Activated CD4-positive, alpha-beta T cell treated with anti-CD3 and anti-CD28 coated beads, Interleukin-2, Interleukin-4, amounts not matched to agents 100 ng/mL and 50 ng/mL, durations not matched to agents 16 hours and 8 hours (primary cell): Measurements from ENCODE around the gene ERMN.

Experiments used
- DNase-seq: peaks from one replicate; pipeline ENCODE4 v3.0.0-alpha.2; 2020; ENCODE audit warnings: low spot score

ERMN gene

GRCh38 chr2:157329524-157329923 lies 3.9 kb upstream of the ERMN start:
- DNase-seq = no peak

- peak; percentile 89 for DNase-seq
Measured at GRCh38 chr2:157327621-157328500, 2.2 kb upstream of the ERMN start.

- DNase-seq = no peak
Measured at GRCh38 chr2:157327200-157327599, 1.6 kb upstream of the ERMN start.

GRCh38 chr2:157326698-157327097 lies 1.1 kb upstream of the ERMN start:
- no peak for DNase-seq

- DNase-seq = no peak
Measured at GRCh38 chr2:157324331-157324843, 1.2 kb downstream of the ERMN start.

GRCh38 chr2:157322432-157322831 lies 3.2 kb downstream of the ERMN start:
- DNase-seq = no peak

GRCh38 chr2:157321466-157321865 lies 4.2 kb downstream of the ERMN start:
- DNase-seq = no peak

GRCh38 chr2:157320409-157320808 lies 5.2 kb downstream of the ERMN start:
- DNase-seq = no peak

- DNase-seq = no peak
Measured at GRCh38 chr2:157319795-157320194, 5.8 kb downstream of the ERMN start.

GRCh38 chr2:157318884-157319283 lies 6.7 kb downstream of the ERMN start:
- DNase-seq = no peak

- DNase-seq = no peak
Measured at GRCh38 chr2:157315901-157316300, 9.7 kb downstream of the ERMN start.

GRCh38 chr2:157312866-157313486 lies 12.6 kb downstream of the ERMN start:
- peak; percentile 55 for DNase-seq

- DNase-seq = no peak
Measured at GRCh38 chr2:157311706-157312105, 13.9 kb downstream of the ERMN start.

GRCh38 chr2:157309878-157310277 lies 15.7 kb downstream of the ERMN start:
- DNase-seq = peak; percentile 39

GRCh38 chr2:157307021-157307420 lies 18.6 kb downstream of the ERMN start:
- peak; percentile 44 for DNase-seq

GRCh38 chr2:157305723-157306110 lies 19.9 kb downstream of the ERMN start:
- DNase-seq = no peak

GRCh38 chr2:157304811-157305722 lies 20.6 kb downstream of the ERMN start:
- DNase-seq = no peak

- DNase-seq = no peak
Measured at GRCh38 chr2:157303612-157304011, 22.0 kb downstream of the ERMN start.

GRCh38 chr2:157302492-157303099 lies 23.0 kb downstream of the ERMN start:
- DNase-seq = peak; percentile 76

- DNase-seq = no peak
Measured at GRCh38 chr2:157301307-157301706, 24.3 kb downstream of the ERMN start.

GRCh38 chr2:157296958-157297357 lies 28.7 kb downstream of the ERMN start:
- DNase-seq = no peak

- DNase-seq = no peak
Measured at GRCh38 chr2:157296490-157296889, 29.1 kb downstream of the ERMN start.
